GM19351 (cell line): ENCODE results near the gene SLFN12L.

ENCODE experiments used
- ATAC-seq: cut with Tn5 transposase; IDR thresholded peaks from one replicate; pipeline ENCODE4 v1.9.1; 2021; ENCODE audit warnings: mild to moderate bottlenecking, moderate library complexity; ENCODE audit not compliant: unreplicated experiment

The SLFN12L gene

DNA sequence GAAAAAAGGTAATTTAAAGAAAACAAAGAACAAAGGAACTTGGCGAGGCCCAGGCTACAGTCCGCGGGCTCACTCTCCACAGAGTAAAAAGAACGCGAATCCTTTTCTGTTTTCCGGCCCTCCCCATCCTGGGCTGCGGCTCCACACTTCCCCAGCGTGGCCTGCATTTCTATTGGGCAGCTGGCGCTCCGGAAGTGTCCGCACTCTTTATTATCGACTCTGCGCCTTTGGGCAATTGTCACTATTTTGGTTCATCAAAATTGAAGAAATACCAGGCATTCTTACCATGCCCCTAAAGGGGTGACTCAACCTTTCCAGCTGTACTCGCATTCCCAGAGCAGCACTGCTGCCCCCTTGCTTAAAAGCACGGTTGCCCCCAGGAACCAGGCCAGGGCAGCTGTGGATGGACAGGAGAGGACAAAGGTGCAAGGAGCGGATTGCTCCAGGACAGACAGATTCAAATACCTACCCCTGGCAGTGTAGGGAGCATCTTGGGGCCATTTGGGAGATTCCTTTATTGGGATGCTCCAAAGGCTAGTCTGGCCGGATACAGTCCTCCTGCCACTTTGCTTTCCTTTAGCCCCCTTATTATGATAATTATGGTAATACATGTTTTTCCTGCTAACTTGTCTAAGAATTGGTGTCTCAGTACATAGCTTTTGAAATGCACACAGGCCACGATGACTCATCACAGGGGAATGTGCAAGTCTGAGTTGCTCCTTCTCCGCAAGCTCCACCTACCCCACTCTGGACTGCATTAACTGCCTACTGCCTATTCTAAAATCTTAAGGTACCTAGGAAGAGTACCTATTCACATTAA lies 104.2 kb downstream of the SLFN12L start:
- ATAC-seq: no peak

DNA sequence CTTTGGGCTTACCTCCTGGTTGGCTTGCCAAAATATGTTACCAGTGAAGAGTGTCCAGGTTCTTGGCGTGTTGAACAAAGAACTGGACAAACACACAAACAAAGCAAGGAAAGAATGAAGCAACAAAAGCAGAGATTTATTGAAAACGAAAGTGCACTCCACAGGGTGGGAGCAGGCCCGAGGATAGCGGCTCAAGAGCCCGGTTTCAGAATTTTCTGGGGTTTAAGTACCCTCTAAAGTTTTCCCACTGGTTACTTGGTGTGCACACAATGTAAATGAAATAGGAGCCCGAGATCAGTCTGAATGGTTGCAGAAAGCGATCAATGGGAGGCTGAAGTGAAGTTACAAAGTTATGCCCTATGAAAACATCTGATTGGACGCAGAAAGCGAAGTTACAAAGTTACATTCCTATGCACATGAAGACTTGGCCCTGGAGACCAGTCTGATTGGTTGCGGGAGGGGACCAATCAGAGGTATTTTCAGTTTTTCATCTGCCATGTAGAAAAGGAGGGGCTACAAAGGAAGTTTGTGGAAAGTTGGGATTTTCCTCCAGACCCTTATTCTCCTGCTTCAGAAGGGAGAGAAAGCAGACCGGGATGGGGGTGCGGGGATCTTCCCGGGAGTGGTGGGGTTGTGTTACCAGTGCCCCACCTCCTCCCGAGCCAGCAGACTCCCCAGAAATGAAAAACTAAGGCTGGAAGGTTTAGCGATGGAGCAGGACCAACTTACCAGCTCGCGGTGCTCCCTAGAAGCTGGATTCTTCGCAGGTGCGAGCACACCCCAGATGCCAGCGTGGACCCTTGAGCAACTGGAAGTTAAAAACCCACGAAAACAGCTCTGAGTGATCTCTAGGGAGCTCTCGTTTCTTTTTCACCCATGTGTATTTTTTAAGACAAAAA lies 105.1 kb downstream of the SLFN12L start, which contains the start of gene SLFN12:
SLFN12 (minus strand) TSS at position 325 of the 899 bp plus-strand sequence. CDS start 9,472 bp downstream, outside the sequence.
- no peak for ATAC-seq

DNA sequence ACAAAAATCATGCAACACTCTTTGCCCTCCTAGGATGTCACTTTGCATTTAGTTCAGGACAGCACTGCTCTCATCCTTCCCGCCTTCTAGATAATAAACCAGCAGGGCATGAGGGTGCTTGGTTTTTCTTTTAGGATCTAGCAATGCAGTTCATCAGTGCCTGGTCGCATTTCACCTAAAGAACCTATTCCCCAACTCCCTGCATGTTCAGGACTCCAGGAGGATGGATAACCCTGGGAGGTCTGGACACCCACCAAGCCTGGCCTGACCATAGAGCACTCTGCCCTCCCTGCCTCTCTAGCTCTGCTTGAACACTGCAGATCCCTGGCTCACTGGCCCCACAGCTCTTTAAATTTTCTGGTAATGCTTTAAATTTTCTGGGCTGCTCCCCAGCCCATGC lies 107.8 kb downstream of the SLFN12L start:
- ATAC-seq: no peak

DNA sequence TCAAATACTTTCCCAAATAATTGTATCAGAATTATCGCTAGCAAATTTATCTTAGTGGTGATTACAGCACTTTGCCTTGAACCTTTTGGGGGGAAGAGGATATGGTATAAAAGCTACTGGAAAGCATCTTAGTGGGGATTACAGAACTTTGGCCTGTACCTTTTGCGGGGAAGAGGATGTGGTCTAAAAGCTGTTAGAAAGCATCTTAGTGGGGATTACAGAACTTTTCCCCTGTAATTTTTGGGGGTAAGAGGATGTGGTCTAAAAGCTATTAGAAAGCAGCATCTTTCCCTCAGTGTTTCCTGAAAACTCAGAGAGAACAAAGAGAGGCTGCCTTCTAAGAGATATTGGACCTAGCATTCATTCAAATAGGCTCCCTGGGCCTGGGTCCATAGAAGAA lies 109.2 kb downstream of the SLFN12L start:
- no peak for ATAC-seq

DNA sequence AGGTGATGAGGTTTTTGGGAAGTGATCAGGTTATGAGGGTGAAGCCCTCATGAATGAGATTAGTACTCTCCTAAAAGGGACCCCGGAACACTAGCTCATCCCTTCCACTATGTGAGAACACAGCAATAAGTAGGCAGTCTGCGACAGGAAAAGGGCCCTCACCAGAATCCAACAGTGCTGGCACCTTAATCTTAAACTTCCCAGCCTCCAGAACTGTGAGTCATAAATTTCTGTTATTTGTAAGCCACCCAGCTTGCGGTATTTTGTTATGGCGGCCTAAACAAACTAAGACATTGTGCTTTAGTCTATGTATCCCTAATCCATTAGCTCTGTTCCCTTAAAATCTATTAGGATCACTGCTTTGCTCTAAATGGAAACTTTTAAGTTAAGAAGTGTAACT lies 113.7 kb downstream of the SLFN12L start:
- ATAC-seq: no peak
